NCI-H1694 (cell line): ENCODE data around the gene FARS2.

Experiments used
- DNase-seq: peaks from one replicate; lab custom pipeline; 2025; lab: John Stamatoyannopoulos, UW

Gene FARS2

GRCh38 chr6:5326022-5326641, 64.8 kb downstream of the FARS2 start:
- no peak for DNase-seq

GRCh38 chr6:5328800-5329199, 67.5 kb downstream of the FARS2 start:
- DNase-seq, result no peak

- DNase-seq, result no peak
These were observed 70.6 kb downstream of the FARS2 start for GRCh38 chr6:5331845-5332442.

DNA sequence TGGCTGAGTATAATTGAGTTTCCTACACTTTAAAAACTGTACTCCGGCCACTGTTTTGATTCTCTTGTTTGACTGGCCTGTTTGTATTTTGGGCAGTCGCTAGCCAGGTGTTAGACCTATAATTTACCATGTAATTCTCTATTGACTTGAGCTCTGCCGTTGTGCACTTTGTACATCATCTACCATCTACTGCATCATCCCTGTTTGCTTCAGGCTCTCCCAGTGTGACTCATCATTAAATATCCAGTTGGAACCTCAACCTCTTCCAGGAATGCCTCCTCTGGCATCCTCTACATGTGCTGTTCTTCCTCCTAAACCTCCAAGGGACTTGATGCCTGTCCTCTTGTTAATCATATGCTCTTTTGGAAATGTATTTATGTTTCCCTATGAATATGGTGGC, 72.3 kb downstream of the FARS2 start:
- DNase-seq, result no peak

DNA sequence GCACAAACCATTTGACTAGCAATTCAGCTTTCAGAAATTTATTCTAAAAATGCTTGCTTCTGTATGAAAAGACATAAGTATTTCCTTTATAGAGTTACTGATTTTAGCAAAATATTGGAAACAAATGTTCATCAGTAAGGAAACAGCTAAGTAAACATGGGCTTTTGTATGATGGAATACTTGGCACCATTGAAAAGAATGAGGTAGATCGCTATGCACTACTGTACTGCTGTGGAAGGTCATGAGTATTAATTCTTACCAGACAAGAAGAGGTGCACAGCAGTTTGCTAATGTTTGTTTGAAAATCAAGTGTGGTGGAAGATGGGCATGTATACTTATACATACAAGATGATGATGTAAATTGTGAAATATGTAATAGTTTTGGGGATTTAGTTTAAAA, 73.0 kb downstream of the FARS2 start:
- DNase-seq, result no peak

DNA sequence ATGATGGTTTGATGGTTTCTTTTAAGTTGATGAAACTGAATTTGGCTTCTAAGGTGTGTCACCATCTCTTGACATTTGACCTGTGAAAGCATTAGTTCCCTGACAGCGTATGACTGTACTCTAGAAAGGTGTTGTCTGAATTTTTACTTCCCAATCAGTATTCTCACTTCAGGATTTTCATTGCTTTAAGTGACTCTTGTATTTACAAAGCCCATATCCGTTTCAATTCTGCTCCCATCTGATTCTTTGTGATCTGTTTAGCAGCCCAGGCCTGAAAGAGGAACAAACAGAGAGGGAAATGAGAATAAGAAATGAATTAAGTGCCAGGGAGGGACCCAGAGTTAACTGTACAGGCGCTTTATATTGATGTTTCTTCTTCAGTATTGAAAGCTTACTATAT, 73.7 kb downstream of the FARS2 start:
- no peak for DNase-seq

DNA sequence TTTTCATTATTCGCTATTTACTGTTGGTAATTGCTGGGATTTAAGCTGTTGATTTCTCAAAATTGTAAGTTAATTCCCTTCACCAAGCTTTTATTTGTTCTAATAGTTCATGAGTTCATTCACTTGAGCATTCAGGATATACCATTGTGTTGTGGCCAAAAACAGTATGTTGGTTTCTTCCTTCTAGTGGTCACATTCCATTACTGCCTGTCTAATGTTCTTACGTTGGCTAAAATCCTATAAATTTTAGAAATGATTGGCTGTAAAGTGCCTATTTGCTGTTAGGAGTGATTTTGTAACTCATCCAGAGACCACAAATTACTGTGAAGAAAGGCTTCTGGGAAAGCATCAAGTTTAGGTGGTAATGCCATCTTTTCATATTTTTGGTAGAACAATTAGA, 76.3 kb downstream of the FARS2 start:
- DNase-seq, result no peak

- DNase-seq, result no peak
These were observed 77.1 kb downstream of the FARS2 start for GRCh38 chr6:5338177-5338960.

DNA sequence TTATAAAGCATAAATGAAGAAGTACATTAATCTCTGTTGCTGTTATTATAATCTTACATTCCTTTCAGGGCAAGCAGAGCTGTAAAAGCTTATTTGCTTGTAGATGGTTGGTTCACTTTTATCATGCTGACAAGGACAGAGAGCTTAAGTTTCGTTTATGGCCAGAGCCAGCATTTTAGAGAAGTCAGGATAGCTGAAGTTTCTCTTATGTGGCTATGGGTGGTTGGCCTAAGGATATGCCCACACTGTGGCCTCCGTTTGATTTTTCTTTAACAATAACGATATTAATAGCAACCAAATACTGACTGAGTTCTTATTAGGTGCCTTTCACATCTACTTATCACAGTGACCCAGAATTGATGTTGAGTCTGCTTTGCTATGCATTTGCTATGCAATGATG, 78.5 kb downstream of the FARS2 start:
- no peak for DNase-seq

- DNase-seq, result no peak
These were observed 80.5 kb downstream of the FARS2 start for GRCh38 chr6:5341845-5342244.

DNA sequence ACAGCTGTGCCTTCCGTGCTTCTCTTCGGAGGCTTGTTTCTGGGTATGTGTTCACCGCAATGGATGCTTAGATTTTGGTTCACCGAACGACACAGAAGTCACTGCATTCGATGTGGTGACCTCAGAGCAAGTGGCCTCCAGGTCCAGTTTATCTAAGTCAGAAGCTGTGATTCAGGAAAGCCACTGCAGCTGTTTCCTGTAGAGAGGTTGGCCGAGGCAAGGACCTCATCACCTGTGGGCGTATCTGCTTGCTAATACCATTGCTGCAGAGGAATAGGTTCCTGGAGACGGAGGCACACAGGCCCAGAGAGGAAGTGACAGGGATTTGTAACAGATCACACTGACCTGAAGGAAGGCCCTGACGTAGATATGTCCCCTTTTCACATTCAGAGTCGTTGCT, 82.7 kb downstream of the FARS2 start:
- no peak for DNase-seq

GRCh38 chr6:5345324-5345723, 84.0 kb downstream of the FARS2 start:
- no peak for DNase-seq

- DNase-seq, result no peak
These were observed 90.4 kb downstream of the FARS2 start for GRCh38 chr6:5351552-5352210.

DNA sequence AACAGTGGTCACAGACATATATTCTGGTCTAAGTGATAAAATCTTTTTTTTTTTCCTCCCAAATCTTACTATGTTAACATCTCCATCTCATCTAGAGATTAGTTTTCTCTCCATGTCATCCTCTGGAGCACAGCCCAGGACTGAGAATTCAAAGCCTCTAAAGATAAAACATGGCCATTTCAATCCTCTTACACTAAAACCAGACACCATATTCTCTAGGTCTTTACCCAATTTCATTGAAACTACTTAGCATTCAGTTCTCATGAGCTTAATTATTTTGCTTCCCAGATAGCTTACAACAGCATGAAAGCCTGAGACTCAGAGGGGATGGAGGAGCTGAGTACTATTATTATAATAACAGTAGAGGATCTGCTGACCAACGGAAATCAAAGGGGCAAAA, 92.7 kb downstream of the FARS2 start:
- DNase-seq, result no peak

DNA sequence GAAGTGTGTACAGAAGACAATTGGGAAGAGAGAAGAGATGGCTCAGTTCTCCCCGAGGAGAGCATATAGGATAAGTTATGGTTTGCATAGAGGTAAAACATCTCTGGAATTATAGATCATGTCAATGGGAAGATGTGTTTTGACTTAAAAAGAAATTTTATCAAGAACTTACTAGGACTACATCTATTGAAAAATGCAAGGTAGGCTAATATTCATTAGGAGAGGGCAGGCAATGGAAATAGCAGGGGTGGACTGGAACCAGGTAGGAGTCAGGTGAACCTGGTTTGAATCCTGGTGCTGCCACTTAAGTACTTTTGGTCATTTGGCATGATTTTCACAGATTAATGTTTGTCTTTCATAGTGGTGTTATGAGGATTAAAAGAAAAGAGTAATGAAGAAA, 96.2 kb downstream of the FARS2 start:
- DNase-seq, result no peak

DNA sequence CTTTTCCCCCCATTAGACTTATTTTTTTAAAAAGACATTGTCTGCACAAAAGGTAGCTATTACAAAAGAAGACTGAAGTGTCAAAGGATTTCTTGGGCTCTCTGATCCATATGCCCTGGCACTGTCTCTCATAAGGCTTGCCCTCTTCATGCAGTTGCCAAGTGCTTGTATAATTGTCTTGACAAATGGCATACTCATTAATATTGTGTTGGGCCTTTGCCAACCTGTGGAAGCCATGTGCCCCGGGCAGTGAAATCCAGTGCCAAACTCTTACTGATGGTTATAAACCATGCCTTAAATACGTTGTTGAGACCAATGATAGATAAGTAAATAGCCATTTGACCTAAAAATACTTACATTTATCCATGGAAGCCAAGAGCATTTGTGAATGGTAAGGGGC, 98.1 kb downstream of the FARS2 start:
- DNase-seq, result peak; percentile 72

DNA sequence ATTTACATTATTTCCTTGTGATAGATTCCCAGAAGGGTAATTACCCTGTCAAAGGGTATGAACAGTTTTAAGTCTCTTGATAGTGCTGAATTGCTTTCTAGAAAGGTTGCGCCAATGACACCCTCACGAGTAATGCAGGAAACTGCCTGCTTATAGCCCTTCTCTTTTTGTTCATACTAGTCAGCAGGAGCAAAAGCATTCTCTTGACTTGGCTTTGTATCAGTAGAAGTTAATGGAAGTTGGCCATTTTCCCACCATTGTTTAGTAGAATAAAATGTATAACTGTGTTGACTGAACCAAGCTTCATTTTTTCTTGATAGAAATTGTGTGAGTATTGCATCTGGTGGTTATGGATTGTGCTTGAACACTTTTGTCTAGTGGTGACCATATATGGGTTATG, 100.1 kb downstream of the FARS2 start:
- DNase-seq, result no peak

DNA sequence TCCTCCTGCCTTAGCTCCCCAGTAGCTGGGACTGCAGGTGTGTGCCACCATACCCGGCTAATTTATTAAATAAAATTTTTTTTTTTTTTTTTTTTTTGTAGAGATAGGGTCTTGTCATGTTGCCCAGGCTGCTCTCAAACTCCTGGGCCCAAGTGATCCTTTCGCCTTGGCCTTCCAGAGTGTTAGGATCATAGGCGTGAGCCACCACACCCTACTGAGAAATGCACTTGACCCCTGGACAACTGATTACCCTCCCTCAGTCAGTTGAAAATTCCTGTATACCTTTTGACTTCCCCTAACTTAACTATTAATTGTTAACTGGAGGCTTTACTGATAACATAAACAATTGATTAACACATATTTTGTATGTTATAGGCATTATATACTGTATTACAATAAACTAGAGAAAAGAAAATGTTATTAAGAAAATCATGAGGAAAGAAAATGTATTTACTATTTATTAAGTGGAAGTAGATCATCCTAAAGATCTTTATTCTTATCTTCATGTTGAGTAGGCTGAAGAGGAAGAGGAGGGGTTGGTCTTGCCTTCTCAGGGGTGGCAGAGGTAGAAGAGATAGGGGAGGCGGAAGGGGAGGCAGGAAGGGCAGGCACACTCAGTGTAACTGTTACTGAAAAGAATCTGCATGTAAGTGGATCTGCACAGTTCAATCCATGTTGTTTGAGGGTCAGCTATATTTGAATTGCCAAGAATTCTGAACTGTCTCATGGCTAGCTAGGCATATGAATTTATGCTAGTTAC, 104.3 kb downstream of the FARS2 start:
- no peak for DNase-seq

DNA sequence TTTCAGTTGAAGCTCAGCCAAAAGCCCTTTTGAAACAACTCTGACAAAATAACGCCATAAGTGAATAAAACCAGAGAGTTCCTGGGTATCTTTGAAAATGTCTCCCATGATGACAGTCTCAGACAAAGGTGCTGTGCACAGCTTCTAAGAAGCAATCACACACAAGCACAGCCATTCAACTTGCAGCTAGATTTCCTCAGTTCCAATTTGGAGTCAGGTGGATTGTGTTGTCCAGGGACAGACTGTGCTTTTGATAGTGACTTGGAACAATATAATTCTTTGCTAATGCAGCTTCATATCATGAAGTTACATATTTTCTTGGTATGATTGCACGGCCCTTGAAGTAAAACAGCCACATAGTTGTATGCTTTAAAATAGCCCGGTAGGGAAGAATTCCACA, 105.6 kb downstream of the FARS2 start:
- no peak for DNase-seq

GRCh38 chr6:5367510-5367909, 106.2 kb downstream of the FARS2 start:
- no peak for DNase-seq

- no peak for DNase-seq
These were observed 112.1 kb downstream of the FARS2 start for GRCh38 chr6:5373430-5373829.

DNA sequence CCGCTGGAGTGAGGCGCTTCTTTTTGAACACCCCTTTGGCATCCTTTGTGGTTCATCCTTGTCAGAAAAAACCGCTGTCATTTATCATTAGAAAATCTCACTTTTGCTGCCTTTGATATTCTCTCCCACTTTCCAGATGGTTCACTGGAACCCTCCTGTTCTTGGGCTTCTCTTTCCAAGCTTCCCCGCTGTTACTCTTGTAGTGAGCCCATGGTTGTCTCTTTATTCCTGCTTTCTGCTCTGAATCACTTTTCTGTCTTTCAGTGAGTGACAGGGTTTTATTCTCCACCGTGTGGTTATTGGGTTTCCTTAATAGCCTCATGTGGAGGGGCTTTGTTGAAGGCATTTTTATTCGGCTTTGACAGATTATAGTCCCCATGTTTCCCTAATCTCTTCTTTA, 117.0 kb downstream of the FARS2 start:
- DNase-seq, result no peak
